ENCODE data around the gene STKLD1. TPM values are rescaled to one million over a fixed set of nuclear protein-coding genes. Genes with fewer than 3 reads are reported as not detected.

STKLD1 gene
- total and polyA plus RNA-seq, 12 donors, result 0.71 to 6.0 (median 2.2) TPM; not detected in 2

- no peak overlapping the region for H3K4me3 ChIP-seq
- no peaks in the 10 kb centered on the region for H3K9me3 ChIP-seq (replicated peaks in 1 of 3)
- no peak for TF ChIP-seq CTCF (IDR thresholded peaks at IDR 0.05)
- TF ChIP-seq POLR2A (IDR thresholded peaks at IDR 0.05), result no peak
- intact Hi-C loops (cut with DNase I), result loop anchor here in 1 of 2 donors (10.0 kb wide), 1 partner anchor 217 kb away; no protein-coding TSS in a partner anchor
- peaks cover 0 to 19% of the 10 kb centered on the region in 2 donors for H3K36me3 ChIP-seq (replicated peaks in 1 of 2)
- WGBS, 4 donors, result 86 to 98% (median 91%) methylated on average over 1 to 6 of the region's 6 CpGs
- H3K4me1 ChIP-seq (replicated peaks in 1 of 2), result peaks cover 10 to 18% of the 10 kb centered on the region in 2 donors
- H3K27me3 ChIP-seq, result no peaks in the 10 kb centered on the region
- no peak for DNase-seq
- H3K27ac ChIP-seq, result no peak overlapping the region
Measured at GRCh38 chr9:133401588-133401987, 25.4 kb downstream of the STKLD1 start.

GRCh38 chr9:133402689-133403088 lies 26.5 kb downstream of the STKLD1 start:
- TF ChIP-seq CTCF (IDR thresholded peaks at IDR 0.05) (no peak), POLR2A (IDR thresholded peaks at IDR 0.05) (no peak)
- DNase-seq, result no peak
- H3K36me3 ChIP-seq (replicated peaks in 1 of 2), result peaks cover 0 to 25% of the 10 kb centered on the region in 2 donors
- peaks cover 10 to 20% of the 10 kb centered on the region in 2 donors for H3K4me1 ChIP-seq (replicated peaks in 1 of 2)
- no peak overlapping the region for H3K4me3 ChIP-seq
- no peaks in the 10 kb centered on the region for H3K27me3 ChIP-seq
- H3K27ac ChIP-seq, result no peak overlapping the region
- WGBS, 4 donors, result 71 to 90% (median 81%) methylated on average over 1 to 7 of the region's 7 CpGs
- H3K9me3 ChIP-seq (replicated peaks in 1 of 3), result no peaks in the 10 kb centered on the region
- intact Hi-C loops (cut with DNase I), result loop anchor here in 1 of 2 donors (10.0 kb wide), 1 partner anchor 218 kb away; no protein-coding TSS in a partner anchor

- 73 to 82% (median 78%) methylated on average over 11 to 16 of the region's 16 CpGs for WGBS, 4 donors
- Histone ChIP-seq H3K4me3 (no peak overlapping the region), H3K36me3 (replicated peaks in 1 of 2) (peaks cover 0 to 33% of the 10 kb centered on the region in 2 donors), H3K4me1 (replicated peaks in 1 of 2) (peaks cover 10 to 29% of the 10 kb centered on the region in 2 donors), H3K27ac (no peak overlapping the region), H3K27me3 (no peaks in the 10 kb centered on the region), H3K9me3 (replicated peaks in 1 of 3) (no peaks in the 10 kb centered on the region)
- peak in 3 of 7 donors; percentile 36 to 41 (median 39) for DNase-seq
- intact Hi-C loops (cut with DNase I), result loop anchor here in 1 of 2 donors (10.0 kb wide), 1 partner anchor 219 kb away; no protein-coding TSS in a partner anchor
- TF ChIP-seq POLR2A (IDR thresholded peaks at IDR 0.05) (no peak), CTCF (IDR thresholded peaks at IDR 0.05) (peak; percentile 21 to 49 (median 38))
Measured at GRCh38 chr9:133403766-133404453, 27.7 kb downstream of the STKLD1 start.

GRCh38 chr9:133404454-133405002 lies 28.4 kb downstream of the STKLD1 start:
- Histone ChIP-seq H3K36me3 (replicated peaks in 1 of 2) (peaks cover 0 to 39% of the 10 kb centered on the region in 2 donors), H3K27me3 (no peaks in the 10 kb centered on the region), H3K27ac (peak overlapping the region in 1 of 5 donors; percentile 83), H3K9me3 (replicated peaks in 1 of 3) (no peaks in the 10 kb centered on the region), H3K4me1 (replicated peaks in 1 of 2) (peaks cover 10 to 29% of the 10 kb centered on the region in 2 donors), H3K4me3 (no peak overlapping the region)
- no peak for DNase-seq
- 84 to 88% (median 85%) methylated on average over 6 to 12 of the region's 12 CpGs for WGBS, 4 donors
- no peak for TF ChIP-seq CTCF (IDR thresholded peaks at IDR 0.05)
- no peak for TF ChIP-seq POLR2A (IDR thresholded peaks at IDR 0.05)
- intact Hi-C loops (cut with DNase I), result loop anchor here in 1 of 2 donors (5.0 to 10.0 kb wide), 2 partner anchors 83 to 220 kb away; no protein-coding TSS in a partner anchor
